Keratinocyte (primary cell): Measurements from ENCODE around the gene NOP14. TPM values are rescaled to one million over a fixed set of nuclear protein-coding genes. Genes with fewer than 3 reads are reported as not detected.

Experiments used
- DNase-seq: peaks from one replicate; pipeline ENCODE4 v3.0.0-alpha.2; 2011; ENCODE audit warnings: low read depth, missing footprints, low spot score
- FAIRE-seq: peaks from 2 replicates; lab custom pipeline; 2011; peaks lifted over from hg19 to GRCh38; lab: Jason Lieb, UNC
- H2AFZ ChIP-seq: 2 replicates; pipeline ENCODE4 v1.6.0; 2012; ENCODE audit warnings: low read length, control low read depth, inconsistent platforms; ENCODE audit not compliant: control insufficient read depth
- H3K27ac ChIP-seq: 2 replicates; pipeline ENCODE4 v1.5.1; 2011; ENCODE audit warnings: low read length; ENCODE audit not compliant: control insufficient read depth, insufficient read depth
- H3K27me3 ChIP-seq: 3 replicates; pipeline ENCODE4 v1.6.0; 2011; ENCODE audit warnings: low read length; ENCODE audit not compliant: control insufficient read depth, insufficient read depth; ENCODE audit errors: extremely low read depth
- H3K36me3 ChIP-seq, 2 experiments: 2 replicates in 1 of 2; 3 replicates in 1 of 2; pipeline ENCODE4 v1.5.1; 2011; ENCODE audit warnings: low read length in 2 of 2, mild to moderate bottlenecking in 1 of 2; ENCODE audit not compliant: control insufficient read depth in 2 of 2, insufficient read depth in 2 of 2; ENCODE audit errors: extremely low read depth in 1 of 2
- H3K4me1 ChIP-seq: 3 replicates; pipeline ENCODE4 v1.5.1; 2011; ENCODE audit warnings: low read length; ENCODE audit not compliant: control insufficient read depth, insufficient read depth; ENCODE audit errors: extremely low read depth
- H3K4me2 ChIP-seq: 3 replicates; pipeline ENCODE4 v1.6.0; 2011; ENCODE audit warnings: low read depth, low read length; ENCODE audit not compliant: control insufficient read depth, insufficient read depth; ENCODE audit errors: extremely low read depth
- H3K4me3 ChIP-seq, 3 experiments: fragments of 200-600 bp in 1 of 3; sonication (generic) in 1 of 3; 2 replicates in 2 of 3; 3 replicates in 1 of 3; pipeline ENCODE4 v1.5.1; 2011 to 2016; ENCODE audit warnings: low read length in 3 of 3, mild to moderate bottlenecking in 3 of 3, control low read depth in 2 of 3, inconsistent platforms in 1 of 3, low read depth in 1 of 3, mixed read lengths in 1 of 3, mixed run types in 1 of 3, moderate library complexity in 1 of 3; ENCODE audit not compliant: control insufficient read depth in 2 of 3, insufficient read depth in 2 of 3; ENCODE audit errors: extremely low read depth in 1 of 3
- H3K79me2 ChIP-seq: 2 replicates; pipeline ENCODE4 v1.6.0; 2012; ENCODE audit warnings: low read length; ENCODE audit not compliant: control insufficient read depth, insufficient read depth
- H3K9ac ChIP-seq: 3 replicates; pipeline ENCODE4 v1.6.0; 2011; ENCODE audit warnings: low read length; ENCODE audit not compliant: control insufficient read depth, insufficient read depth; ENCODE audit errors: extremely low read depth
- H3K9me1 ChIP-seq: 3 replicates; pipeline ENCODE4 v1.6.0; 2011; ENCODE audit warnings: low read length; ENCODE audit not compliant: control insufficient read depth, insufficient read depth; ENCODE audit errors: extremely low read depth
- H3K9me3 ChIP-seq: 2 replicates; pipeline ENCODE4 v1.5.1; 2012; ENCODE audit warnings: low read depth, low read length; ENCODE audit not compliant: control insufficient read depth
- H4K20me1 ChIP-seq: 3 replicates; pipeline ENCODE4 v1.6.0; 2011; ENCODE audit warnings: low read length; ENCODE audit not compliant: control insufficient read depth, insufficient read depth; ENCODE audit errors: extremely low read depth
- CTCF ChIP-seq, 3 experiments: IDR thresholded peaks in 1 of 3; conservative IDR thresholded peaks in 1 of 3; optimal IDR thresholded peaks in 1 of 3; 2 replicates in 2 of 3; 3 replicates in 1 of 3; pipeline versions ENCODE3 to v1.5.1; 2011; ENCODE audit warnings: low read length in 3 of 3, mild to moderate bottlenecking in 3 of 3, moderate library complexity in 2 of 3, control low read depth in 1 of 3, inconsistent platforms in 1 of 3; ENCODE audit not compliant: insufficient read depth in 2 of 3; ENCODE audit errors: extremely low read depth in 1 of 3
- EZH2 ChIP-seq: IDR thresholded peaks from one replicate; pipeline ENCODE4 v1.6.1; 2012; ENCODE audit warnings: inconsistent platforms, mild to moderate bottlenecking, low read length, moderate library complexity
- dilution Hi-C: fragments of 300-500 bp; cut with MboI; formaldehyde crosslinking; loops from one replicate; pipeline ENCODE4 v1.7.0; 2020; ENCODE audit warnings: low sequenced_read_pairs; ENCODE audit not compliant: extremely low pct_ligation_motif_present
- polyA plus RNA-seq, 5 experiments: library from polyadenylated mRNA; depleted of rRNA in 3 of 5; stranded (reverse) in 3 of 5; stranded (forward) in 1 of 5; unstranded in 1 of 5; fragments of >200 nt; gene quantifications; 1 replicate in 1 of 5; 2 replicates in 3 of 5; 3 replicates in 1 of 5; pipeline versions ENCODE4 v1.2.1 to v1.2.3, GENCODE V29; 2011 to 2012; ENCODE audit warnings: missing spikeins in 2 of 5, low read depth in 1 of 5, low replicate concordance in 1 of 5

The NOP14 gene
- polyA plus RNA-seq, 1 donor (not counting 4 experiments of a cell fraction or from before 2014, with no cell fraction given), result 21.8 TPM

GRCh38 chr4:2902126-2902525 lies 61.1 kb downstream of the NOP14 start:
- Histone ChIP-seq H3K27me3 (no peaks in the 10 kb centered on the region), H3K36me3 (peaks cover 40 to 55% of the 10 kb centered on the region in 2 experiments), H2AFZ (no peak overlapping the region), H3K27ac (no peak overlapping the region), H3K4me3 (no peak overlapping the region), H3K9me3 (no peaks in the 10 kb centered on the region), H3K9me1 (no peaks in the 10 kb centered on the region), H3K4me2 (no peak overlapping the region), H3K9ac (no peak overlapping the region), H3K4me1 (no peaks in the 10 kb centered on the region), H3K79me2 (no peaks in the 10 kb centered on the region), H4K20me1 (no peaks in the 10 kb centered on the region)
- DNase-seq, result no peak
- no peak for FAIRE-seq
- dilution Hi-C loops, result no loop called here
- no peak for TF ChIP-seq CTCF (optimal IDR thresholded peaks at IDR 0.05 in 1 of 3, IDR thresholded peaks at IDR 0.05 in 1 of 3, conservative IDR thresholded peaks at IDR 0.05 in 1 of 3; ENCODE audit: extremely low read depth in 1 of 3, insufficient read depth in 2 of 3, low read length in 3 of 3)
- no peak for TF ChIP-seq EZH2

DNA sequence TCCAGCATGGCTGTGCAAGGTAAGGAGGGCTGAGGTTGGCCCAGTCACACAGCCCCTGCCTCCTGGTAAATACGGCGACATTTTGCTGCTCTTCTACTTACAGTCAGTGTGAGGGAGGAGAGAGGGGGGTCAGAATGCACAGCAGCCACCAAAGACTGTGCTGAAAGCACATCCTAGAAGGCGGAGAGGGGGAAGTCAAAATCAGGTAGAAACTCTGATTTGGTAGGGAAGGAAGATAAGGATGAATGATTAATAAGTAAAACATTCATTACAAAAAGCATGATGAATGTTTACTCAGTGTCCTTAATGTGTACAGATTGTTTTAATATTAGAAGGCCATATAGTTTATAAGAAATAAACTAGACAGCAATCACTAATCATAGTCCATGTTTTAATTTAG lies 62.0 kb downstream of the NOP14 start:
- no peak for DNase-seq
- no peak overlapping the region for H3K9ac ChIP-seq
- no peak for FAIRE-seq
- no peak overlapping the region for H3K4me2 ChIP-seq
- H3K27ac ChIP-seq, result no peak overlapping the region
- no peaks in the 10 kb centered on the region for H3K79me2 ChIP-seq
- H2AFZ ChIP-seq, result no peak overlapping the region
- TF ChIP-seq EZH2, result no peak
- no peak for TF ChIP-seq CTCF (optimal IDR thresholded peaks at IDR 0.05 in 1 of 3, IDR thresholded peaks at IDR 0.05 in 1 of 3, conservative IDR thresholded peaks at IDR 0.05 in 1 of 3; ENCODE audit: extremely low read depth in 1 of 3, insufficient read depth in 2 of 3, low read length in 3 of 3)
- dilution Hi-C loops, result no loop called here
- H3K36me3 ChIP-seq, result peaks cover 36 to 58% of the 10 kb centered on the region in 2 experiments
- no peaks in the 10 kb centered on the region for H3K4me1 ChIP-seq
- no peaks in the 10 kb centered on the region for H3K9me1 ChIP-seq
- H3K4me3 ChIP-seq, result no peak overlapping the region
- no peaks in the 10 kb centered on the region for H3K9me3 ChIP-seq
- H4K20me1 ChIP-seq, result no peaks in the 10 kb centered on the region
- H3K27me3 ChIP-seq, result no peaks in the 10 kb centered on the region
